ENCODE data around the gene ARHGEF10L.

Gene ARHGEF10L

DNA sequence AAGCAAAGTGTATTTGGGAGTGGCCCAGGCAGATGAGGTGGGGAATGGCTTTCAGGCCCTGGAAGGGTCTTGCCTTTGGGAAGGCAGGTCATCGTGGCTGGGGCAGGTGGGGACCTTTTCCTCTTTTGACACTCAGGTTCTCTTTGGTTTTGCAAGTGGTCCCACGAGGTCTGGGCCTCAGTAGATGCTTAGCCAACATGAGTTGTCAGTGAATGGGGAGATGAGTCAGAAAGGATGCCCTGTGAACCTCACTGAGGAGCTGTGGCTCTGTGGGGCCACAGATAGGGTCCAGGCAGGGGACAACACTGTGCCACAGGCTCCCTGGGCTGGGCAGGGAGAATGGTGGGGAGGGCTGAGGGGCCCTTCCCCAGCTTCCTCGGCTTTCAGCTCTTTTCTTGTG, 19.0 kb downstream of the ARHGEF10L start:
- ChIA-PET POLR2A (interaction anchor here (0.6 kb wide), 1 partner anchor 596 kb away, joined by 4 read pairs; no protein-coding TSS in a partner anchor), CTCF (no interaction called here)
- H3K4me3 ChIP-seq (ENCODE audit: low read depth, low read length) = no peak overlapping the region
- H3K4me1 ChIP-seq (ENCODE audit: control insufficient read depth, insufficient read depth, low read length) = no peaks in the 10 kb centered on the region
- no peak for TF ChIP-seq ZNF266 (tag by site-specific recombination; IDR thresholded peaks at IDR 0.05; ENCODE audit: low read depth)
- TF ChIP-seq FEZF1 (tag by site-specific recombination; IDR thresholded peaks at IDR 0.05) = no peak
- no peak for TF ChIP-seq ZBTB20 (tag by site-specific recombination; IDR thresholded peaks at IDR 0.05)
- TF ChIP-seq KLF9 (tag by site-specific recombination; IDR thresholded peaks at IDR 0.05; ENCODE audit: low read depth) = no peak
- TF ChIP-seq KLF8 (tag by site-specific recombination; IDR thresholded peaks at IDR 0.05) = no peak
- TF ChIP-seq ZNF2 (tag by site-specific recombination; IDR thresholded peaks at IDR 0.05) = no peak
- no peak for TF ChIP-seq ZNF549 (tag by site-specific recombination; IDR thresholded peaks at IDR 0.05)
- TF ChIP-seq ZNF501 (tag by site-specific recombination; IDR thresholded peaks at IDR 0.05) = no peak
- TF ChIP-seq ZNF404 (tag by site-specific recombination; IDR thresholded peaks at IDR 0.05) = no peak
- TF ChIP-seq ZNF366 (tag by site-specific recombination; conservative IDR thresholded peaks at IDR 0.05) = no peak
- no peak for TF ChIP-seq ZEB2 (tag by site-specific recombination; IDR thresholded peaks at IDR 0.05)
- TF ChIP-seq GFI1B (tag by site-specific recombination; IDR thresholded peaks at IDR 0.05) = no peak
- no peak for TF ChIP-seq YY2 (tag by site-specific recombination; IDR thresholded peaks at IDR 0.05)
- no peak for TF ChIP-seq SP2 (tag by site-specific recombination; IDR thresholded peaks at IDR 0.05)
- no peak overlapping the region for H3K27ac ChIP-seq (ENCODE audit: extremely low read depth, low read depth, low read length)
- H3K36me3 ChIP-seq (ENCODE audit: control insufficient read depth in 2 of 2, insufficient read depth in 1 of 2, low read length in 2 of 2) = no peaks in the 10 kb centered on the region
- no peaks in the 10 kb centered on the region for H3K9me3 ChIP-seq (ENCODE audit: control insufficient read depth, insufficient read depth, low read depth, low read length)

DNA sequence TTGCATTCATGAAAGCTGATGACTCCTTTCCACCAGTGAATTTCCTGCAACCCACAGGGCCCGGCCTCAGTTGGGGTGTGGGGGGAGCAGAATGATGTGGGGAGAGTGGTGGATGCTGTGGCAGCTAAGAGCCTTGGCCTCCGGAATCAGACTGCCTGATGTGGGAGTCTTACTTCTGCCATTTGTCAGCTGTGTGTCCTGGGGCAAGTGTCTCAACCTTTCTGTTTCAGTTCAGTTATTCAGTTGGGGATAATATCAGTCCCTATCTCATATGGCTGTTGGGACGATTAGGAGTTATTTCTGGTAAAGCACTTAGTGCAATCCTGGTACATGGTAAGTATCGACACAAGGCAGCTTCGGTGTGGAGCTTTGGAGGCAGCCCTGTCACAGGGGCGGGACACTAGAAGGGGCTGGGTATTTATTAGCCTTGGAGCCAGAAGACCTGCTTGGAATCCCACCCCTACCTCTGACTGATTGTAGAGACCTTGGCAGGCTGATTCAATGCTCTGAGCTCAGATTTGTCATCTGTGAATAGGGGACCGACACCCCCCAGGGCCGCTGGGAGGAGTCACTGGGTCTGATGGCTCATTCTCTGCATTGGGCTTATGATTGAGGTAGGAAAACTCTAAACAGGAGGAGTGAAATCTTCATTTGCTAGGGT, 19.6 kb downstream of the ARHGEF10L start:
- H3K9me3 ChIP-seq (ENCODE audit: control insufficient read depth, insufficient read depth, low read depth, low read length) = no peaks in the 10 kb centered on the region
- H3K4me3 ChIP-seq (ENCODE audit: low read depth, low read length) = no peak overlapping the region
- TF ChIP-seq, protein P1, sequence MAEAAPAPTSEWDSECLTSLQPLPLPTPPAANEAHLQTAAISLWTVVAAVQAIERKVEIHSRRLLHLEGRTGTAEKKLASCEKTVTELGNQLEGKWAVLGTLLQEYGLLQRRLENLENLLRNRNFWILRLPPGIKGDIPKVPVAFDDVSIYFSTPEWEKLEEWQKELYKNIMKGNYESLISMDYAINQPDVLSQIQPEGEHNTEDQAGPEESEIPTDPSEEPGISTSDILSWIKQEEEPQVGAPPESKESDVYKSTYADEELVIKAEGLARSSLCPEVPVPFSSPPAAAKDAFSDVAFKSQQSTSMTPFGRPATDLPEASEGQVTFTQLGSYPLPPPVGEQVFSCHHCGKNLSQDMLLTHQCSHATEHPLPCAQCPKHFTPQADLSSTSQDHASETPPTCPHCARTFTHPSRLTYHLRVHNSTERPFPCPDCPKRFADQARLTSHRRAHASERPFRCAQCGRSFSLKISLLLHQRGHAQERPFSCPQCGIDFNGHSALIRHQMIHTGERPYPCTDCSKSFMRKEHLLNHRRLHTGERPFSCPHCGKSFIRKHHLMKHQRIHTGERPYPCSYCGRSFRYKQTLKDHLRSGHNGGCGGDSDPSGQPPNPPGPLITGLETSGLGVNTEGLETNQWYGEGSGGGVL (tag by site-specific recombination; IDR thresholded peaks at IDR 0.05) = no peak
- peak; percentile 46 for TF ChIP-seq GLIS1 (tag by site-specific recombination; IDR thresholded peaks at IDR 0.05)
- TF ChIP-seq, protein P2, sequence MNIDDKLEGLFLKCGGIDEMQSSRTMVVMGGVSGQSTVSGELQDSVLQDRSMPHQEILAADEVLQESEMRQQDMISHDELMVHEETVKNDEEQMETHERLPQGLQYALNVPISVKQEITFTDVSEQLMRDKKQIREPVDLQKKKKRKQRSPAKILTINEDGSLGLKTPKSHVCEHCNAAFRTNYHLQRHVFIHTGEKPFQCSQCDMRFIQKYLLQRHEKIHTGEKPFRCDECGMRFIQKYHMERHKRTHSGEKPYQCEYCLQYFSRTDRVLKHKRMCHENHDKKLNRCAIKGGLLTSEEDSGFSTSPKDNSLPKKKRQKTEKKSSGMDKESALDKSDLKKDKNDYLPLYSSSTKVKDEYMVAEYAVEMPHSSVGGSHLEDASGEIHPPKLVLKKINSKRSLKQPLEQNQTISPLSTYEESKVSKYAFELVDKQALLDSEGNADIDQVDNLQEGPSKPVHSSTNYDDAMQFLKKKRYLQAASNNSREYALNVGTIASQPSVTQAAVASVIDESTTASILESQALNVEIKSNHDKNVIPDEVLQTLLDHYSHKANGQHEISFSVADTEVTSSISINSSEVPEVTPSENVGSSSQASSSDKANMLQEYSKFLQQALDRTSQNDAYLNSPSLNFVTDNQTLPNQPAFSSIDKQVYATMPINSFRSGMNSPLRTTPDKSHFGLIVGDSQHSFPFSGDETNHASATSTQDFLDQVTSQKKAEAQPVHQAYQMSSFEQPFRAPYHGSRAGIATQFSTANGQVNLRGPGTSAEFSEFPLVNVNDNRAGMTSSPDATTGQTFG (tag by site-specific recombination; IDR thresholded peaks at IDR 0.05; ENCODE audit: borderline replicate concordance) = no peak
- no peak for TF ChIP-seq ZNF658 (tag by site-specific recombination; IDR thresholded peaks at IDR 0.05)
- 0 out of 2 replicates have a peak, but pooled peaks have one; percentile 64 for TF ChIP-seq ZNF768 (tag by site-specific recombination; IDR thresholded peaks at IDR 0.05)
- ChIA-PET CTCF (interaction anchor here (0.5 to 0.6 kb wide), 2 partner anchors 41 to 128 kb away, joined by 3 read pairs; no protein-coding TSS in a partner anchor), POLR2A (interaction anchor here (0.6 kb wide), 1 partner anchor 596 kb away, joined by 4 read pairs; no protein-coding TSS in a partner anchor)
- no peaks in the 10 kb centered on the region for H3K4me1 ChIP-seq (ENCODE audit: control insufficient read depth, insufficient read depth, low read length)
- no peak overlapping the region for H3K27ac ChIP-seq (ENCODE audit: extremely low read depth, low read depth, low read length)
- H3K36me3 ChIP-seq (ENCODE audit: control insufficient read depth in 2 of 2, insufficient read depth in 1 of 2, low read length in 2 of 2) = no peaks in the 10 kb centered on the region
